ENCODE data around the gene KATNB1.
"Not testable (repeated sequence)": the region's sequence is repeated elsewhere in the genome, so short reads cannot be mapped to it uniquely, and the experiment has no call there.

KATNB1 gene

DNA sequence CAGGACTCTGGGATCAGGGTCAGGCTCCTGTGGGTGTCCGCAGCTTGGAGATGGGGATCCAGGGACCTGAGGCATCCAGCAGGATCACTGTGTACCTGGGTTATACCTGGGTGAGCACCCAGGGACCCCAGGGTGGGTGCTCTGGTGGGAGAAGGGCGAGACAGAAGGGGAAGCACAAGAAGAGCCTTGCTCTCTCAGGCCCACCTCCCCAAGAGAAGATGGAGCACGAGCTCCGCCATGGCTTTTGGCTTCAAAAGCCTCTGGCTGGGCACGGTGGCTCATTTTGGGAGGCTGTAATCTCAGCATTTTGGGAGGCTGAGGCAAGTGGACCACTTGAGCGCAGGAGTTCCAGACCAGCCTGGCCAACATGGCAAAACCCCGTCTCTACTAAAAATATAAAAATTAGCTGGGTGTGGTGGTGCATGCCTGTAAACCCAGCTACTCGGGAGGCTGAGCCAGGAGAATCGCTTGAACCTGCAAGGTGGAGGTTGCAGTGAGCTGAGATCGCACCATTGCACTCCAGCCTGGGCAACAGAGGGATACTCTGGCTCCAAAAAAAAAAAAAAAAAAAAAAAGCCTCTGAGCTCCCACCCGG lies 32.1 kb upstream of the KATNB1 start:
- DNase-seq: no peak

DNA sequence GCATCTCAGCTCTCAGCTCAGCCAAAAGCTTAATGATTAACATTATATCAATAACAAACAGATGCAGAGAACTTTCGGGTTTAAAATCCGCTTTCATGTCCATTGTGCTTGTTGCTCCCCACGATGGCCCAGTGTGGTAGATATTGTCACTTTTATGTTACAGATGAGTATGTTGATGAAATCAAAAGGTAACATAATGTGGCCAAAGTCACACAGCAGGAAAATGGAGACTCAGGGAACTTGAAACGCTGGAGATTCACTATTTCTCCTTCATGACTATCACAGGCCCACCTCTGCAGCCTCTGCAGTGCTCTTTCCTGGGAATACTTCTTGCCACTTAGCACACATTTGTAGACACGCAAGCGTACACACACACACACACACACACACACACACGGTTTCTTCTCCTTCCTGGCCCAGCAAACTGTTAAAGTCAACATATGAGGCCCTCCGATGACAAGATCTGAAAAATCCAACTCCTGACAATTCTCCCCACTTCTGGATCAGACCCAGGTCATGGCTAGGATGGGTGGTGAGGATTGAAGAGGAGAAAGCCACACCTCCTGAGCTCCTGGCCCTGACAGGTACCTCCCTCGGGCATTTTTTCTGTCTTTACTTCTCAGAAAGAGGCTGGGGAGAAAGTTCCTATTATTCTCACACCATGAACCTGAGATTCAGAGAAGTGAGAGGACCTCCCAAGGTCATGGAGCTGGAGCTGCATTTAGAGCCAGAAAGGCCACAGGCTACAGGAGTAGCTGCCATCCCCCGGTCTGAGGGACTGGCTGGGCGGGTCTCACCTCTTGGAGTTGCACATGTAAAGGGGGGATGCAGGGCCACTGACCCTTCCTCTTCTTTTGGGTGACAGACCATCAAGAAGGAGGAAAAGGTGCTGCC lies 31.3 kb upstream of the KATNB1 start:
- DNase-seq: no peak

DNA sequence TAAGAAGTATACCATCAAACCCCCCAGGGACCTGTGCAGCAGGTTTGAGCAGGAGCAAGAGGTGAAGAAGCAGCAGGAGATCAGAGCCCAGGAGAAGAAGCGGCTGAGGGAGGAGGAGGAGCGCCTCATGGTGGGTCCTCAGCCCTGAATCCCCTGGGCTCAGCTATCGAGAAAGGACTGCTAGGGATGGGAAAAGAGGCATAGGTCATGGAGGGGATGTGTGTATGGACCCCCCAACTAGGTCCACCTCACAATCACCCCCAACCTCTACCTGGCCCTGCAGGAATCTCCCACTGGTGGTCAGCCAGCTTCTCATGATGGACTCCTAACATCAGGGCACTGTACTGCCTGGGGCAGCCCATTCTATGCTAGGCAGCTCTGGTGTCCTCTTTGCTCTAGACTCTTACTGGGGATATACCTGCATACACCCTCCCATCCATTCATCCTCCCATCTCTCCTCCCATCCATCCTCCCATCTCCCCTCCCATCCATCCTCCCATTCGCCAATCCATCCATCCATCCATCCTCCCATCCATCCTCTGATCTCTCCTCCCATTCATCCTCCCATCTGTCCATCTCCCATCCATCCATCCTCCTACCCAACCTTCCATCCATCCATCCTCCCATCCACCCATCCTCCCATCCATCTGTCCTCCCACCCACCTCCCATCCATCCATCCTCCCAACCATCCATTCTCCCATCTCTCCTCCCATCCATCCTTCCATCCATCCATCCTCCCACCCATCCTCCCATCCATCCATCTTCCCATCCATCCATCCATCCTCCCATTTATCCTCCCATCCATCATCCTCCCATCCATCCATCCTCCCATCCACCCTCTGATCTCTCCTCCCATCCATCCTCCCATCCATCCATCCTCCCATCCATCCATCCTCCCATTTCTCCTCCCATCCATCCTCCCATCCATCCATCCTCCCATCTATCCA lies 30.4 kb upstream of the KATNB1 start:
- no peak for DNase-seq

DNA sequence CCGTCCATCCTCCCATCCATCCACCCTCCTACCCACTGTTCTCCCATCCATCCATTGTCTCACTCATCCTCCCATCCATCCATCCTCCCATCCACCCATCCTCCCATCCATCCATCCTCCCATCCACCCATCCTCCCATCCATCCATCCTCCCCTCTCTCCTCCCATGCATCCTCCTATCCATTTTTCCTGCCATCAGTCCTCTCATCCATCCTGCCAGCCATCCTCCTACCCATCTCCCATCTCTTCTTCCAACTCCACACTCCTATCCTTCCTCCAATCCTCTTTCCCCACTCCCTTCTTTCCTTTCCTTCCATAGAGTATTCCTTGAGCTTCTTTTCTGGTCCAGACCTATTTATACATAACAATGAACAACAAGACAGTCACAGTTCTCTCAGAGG lies 28.9 kb upstream of the KATNB1 start:
- no peak for DNase-seq

DNA sequence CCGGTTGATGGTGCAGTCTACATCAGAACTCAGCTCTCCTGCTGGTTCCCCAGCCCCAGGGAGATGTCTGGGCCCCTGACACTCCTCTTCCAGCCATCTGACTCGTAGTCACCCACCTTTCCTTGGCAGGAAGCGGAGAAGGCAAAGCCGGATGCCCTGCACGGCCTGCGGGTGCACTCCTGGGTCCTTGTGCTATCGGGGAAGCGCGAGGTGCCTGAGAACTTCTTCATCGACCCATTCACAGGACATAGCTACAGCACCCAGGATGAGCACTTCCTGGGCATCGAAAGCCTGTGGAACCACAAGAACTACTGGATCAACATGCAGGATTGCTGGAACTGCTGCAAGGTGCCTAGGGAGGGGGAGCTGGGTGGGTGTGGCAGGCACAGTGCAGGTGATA lies 28.2 kb upstream of the KATNB1 start:
- DNase-seq: no peak

DNA sequence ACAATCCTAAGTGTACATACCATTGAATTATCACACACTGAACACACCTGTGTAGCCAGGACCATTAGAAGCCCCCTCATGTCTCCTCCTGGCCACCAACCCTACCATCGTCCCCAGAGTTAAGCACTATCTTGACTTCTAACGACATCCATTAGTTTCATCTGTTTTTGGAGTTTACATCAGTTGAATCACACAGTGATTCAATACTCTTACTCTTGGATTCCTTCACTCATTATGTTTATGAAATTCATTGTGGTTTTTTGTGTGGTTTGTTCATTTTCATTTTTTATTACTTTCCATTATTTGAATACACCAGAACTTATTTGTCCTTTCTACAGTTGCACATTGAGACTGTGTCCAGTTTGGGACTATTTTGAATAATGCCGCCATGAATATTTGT lies 27.4 kb upstream of the KATNB1 start:
- no peak for DNase-seq

DNA sequence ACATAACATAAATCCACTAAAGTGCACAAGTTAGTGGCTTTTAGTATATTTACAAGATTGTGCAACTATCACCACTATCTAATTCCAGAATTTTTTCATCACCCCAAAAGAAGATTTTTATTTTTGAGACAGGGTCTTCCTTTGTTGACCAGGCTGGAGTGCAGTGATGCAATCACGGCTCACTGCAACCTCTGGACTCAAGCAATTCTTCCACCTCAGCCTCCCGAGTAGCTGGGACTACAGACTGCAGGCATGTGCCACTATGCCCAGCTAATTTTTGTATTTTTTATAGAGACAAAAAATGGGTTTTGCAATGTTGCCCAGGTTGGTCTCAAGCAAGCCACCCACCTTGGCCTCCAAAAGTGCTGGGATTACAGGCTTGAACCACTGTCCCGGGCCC lies 25.9 kb upstream of the KATNB1 start:
- no peak for DNase-seq

DNA sequence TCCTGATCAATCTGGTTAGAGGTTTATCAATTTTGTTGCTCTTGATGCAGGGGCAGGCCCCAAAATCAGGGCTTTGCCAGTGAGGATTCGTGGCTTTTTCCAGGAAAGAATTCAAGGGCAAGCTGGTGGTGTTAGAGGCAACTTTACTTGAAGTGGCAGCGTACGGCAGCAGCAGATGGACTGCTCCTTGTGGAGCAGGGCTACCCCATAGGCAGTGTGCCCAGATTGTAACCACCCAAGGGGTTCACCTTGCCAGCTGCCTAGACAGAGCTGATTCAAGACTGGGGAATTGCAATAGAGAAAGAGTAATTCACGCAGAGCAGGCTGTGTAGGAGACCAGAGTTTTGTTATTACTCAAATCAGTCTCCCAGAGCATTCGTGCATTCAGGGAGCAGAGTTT lies 24.2 kb upstream of the KATNB1 start:
- no peak for DNase-seq

DNA sequence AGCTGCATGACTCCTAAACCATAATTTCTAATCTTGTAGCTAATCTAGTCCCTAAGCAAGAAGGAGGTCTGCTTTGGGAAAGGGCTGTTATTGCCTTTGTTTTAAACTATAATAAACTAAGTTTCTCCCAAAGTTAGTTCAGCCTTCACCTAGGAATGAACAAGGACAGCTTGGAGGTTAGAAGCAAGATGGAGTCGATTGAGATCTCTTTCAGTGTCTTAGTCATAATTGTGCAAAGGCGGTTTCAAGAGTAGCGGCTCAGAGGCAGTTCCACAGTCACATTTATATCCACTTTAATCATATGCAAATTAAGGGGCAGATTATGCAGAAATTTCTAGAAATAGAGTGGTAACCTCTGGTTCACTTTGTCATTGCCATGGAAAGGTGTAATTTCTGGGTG lies 23.6 kb upstream of the KATNB1 start:
- no peak for DNase-seq

DNA sequence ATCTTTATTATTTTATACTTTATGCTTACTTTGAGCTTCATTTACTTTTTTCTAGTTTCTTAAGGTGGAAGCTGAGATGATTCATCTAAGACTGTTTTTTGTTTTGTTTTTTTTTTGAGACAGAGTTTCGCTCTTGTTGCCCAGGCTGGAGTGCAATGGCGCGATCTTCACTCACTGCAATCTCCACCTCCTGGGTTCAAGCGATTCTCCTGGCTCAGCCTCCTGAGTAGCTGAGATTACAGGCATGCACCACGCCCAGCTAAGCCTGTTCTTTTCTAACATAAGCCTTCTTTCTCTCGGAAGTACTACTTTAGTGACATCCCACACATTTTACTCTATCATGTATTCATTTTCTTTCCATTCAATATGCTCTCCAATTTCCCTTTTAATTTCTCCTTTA lies 23.0 kb upstream of the KATNB1 start:
- not testable (repeated sequence) for DNase-seq

DNA sequence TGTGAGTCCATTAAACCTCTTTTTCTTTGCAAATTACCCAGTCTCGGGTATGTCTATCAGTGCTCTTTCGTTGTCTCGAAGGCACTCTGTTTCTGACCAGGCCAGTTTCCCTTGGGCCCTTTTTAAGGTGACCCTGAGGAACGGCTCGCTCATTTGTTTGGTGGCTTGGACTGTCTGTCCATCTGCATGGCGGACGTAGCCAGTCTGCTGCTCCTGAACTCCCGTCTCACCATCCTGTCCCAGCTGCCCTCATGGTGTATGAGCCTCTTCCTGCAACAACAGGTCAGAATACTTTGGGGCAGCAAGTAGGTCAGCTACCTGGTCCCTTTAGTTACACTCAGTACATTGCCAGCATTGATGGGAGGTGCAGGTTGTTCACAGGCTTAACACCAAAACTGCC lies 22.0 kb upstream of the KATNB1 start:
- no peak for DNase-seq

DNA sequence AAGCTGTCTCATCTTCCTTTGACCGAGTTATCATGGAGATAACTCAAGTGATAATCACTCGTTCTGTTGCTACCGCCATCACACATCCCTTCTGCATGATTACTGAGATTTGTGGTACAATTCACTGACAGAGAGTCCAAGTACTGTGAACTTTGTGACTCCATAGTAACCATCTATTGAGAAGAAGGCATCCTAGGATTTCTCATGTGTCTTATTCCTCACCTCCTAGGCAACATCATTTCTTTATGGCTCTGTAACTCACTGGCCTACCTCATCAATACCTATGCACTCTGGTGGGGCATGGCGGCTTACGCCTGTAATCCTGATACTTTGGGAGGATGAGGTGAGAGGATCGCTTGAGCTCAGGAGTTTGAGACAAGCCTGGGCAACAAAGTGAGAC lies 21.5 kb upstream of the KATNB1 start:
- DNase-seq: no peak

DNA sequence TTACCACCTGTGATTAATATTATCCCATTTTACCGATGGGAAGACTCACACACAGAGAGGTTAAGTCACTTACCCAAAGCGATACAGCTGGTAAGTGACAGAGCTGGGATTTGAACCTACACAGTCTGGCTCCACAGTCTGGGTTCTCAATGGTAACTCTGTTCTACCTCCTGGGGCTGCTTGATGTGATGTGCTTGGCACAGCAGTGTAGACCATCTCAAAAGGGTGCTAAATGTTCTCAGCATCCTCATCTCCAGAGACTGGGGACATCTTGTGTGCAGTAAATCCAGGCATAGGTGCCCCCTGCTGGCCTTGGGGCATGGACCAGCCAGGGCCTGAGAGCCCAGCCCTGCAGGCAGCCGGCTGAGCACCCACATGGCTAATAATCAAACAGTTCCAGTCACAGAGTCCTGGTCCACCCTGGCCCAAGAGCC lies 15.4 kb upstream of the KATNB1 start:
- DNase-seq: peak; percentile 70

DNA sequence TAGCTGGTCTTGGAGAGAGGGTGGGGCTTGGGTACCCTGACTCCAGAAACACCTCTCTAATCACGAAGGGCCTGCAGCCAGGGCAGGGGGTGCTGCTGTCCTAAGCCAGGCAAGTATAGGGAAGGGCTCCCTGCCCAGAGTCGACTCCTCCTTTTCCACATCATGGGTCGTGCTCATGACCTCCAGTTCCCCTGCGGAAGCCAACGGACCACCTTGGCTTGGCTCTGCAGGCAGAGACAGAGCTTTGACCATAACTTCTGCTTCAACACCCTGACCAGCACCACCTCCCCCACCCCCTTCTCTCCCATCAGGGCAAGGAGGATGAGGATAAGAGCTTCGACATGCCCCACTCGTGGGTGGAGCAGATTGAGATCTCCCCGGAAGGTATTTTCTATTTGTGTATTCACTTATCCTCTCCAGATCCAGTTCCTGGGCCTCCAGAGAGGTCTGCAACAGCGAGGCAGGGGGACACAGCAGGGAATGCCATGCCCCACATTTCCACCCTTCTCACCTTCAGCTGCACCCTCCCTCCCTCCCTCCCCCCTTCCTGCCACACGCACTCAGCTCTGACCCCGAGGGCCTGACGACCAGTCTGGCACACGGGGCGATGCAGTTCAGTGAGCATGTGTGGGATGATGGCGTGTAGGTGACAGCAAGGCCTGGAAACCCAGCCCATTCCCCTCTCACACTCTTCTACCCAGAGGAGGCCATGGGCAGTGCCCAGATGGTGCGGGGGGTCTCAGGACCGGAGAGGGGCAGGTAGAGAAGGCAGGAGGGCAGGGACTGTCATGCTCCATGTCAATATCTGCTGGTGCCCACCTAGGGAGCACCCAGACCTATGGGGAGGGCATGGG lies 14.0 kb upstream of the KATNB1 start:
- DNase-seq: no peak

DNA sequence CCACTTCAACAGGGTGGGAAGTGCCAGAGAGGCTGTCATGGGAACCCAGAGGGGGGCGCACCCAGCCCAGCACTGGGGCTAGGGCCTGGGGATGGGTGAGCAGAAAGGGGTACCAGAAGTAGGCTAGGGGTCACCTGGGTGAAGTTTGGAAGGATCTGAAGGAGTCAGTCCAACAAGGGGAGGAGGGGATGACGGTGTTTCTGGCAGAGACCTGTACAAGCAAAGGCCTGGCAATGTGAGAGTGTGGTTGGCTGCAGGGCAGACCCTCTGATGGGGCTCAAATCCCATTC lies 13.4 kb upstream of the KATNB1 start:
- DNase-seq: no peak

DNA sequence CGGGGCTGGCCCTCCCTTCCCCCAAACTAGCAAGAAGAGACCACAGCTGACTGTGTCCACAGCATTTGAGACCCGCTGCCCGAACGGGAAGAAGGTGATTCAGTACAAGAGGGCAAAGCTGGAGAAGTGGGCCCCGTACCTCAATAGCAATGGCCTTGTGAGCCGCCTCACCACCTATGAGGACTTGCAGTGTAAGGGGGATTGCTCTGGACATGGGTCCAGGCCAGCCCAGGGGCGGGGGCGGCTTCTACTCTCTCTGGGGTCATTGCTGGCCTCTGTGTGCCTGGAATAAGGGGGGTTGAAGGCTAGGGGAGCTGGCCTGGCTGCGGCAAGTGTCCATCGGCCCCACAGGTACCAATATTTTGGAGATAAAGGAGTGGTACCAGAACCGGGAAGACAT lies 12.9 kb upstream of the KATNB1 start:
- no peak for DNase-seq

DNA sequence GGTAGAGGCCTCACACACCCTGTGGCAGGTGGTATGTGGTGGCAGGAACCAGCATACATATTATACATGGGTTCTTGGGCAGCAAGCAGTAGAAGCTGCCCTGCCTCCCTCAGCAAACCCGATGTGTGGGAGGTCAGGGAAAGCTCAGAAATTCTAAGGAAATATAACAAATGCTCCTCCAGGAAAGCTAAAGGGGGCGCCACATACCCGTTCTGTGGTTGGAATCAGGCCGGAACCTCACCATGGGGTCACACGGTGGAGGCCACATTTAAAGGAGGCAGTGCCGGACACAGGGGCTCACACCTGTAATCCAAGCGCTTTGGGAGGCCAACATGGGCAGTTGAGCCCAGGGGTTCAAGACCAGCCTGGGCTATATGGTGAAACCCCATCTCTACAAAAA lies 12.4 kb upstream of the KATNB1 start:
- DNase-seq: no peak

DNA sequence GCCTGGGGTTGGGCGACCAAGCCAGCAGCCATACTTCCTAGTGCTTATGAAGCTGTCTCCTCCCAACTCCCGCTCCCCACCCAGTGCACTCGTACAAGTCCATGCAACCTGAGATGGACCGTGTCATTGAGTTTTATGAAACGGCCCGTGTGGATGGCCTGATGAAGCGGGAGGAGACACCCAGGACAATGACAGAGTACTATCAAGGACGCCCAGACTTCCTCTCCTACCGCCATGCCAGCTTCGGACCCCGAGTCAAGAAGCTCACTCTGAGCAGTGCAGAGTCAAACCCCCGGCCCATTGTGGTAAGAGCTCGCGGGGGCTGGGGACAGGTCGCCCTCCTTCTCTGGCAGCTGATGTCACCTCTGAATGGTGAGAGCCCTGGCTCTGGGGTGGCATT lies 11.0 kb upstream of the KATNB1 start:
- no peak for DNase-seq

DNA sequence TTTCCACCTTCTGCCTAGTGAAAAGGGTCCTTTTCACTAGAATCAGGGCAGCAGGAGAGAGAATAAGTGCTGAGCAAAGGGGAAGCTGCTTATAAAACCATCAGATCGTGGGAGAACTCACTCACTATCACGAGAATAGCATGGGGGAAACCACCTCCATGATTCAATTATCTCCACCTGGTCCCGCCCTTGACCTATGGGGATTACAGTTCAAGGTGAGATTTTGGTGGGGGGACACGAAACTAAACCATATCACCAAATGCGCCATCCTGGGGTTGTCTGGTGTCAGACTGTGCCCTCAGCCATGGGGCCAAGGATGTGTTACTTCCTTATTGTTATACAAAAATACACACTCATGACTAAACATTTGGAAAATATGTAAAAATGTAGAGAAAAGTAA lies 10.4 kb upstream of the KATNB1 start:
- DNase-seq: no peak

DNA sequence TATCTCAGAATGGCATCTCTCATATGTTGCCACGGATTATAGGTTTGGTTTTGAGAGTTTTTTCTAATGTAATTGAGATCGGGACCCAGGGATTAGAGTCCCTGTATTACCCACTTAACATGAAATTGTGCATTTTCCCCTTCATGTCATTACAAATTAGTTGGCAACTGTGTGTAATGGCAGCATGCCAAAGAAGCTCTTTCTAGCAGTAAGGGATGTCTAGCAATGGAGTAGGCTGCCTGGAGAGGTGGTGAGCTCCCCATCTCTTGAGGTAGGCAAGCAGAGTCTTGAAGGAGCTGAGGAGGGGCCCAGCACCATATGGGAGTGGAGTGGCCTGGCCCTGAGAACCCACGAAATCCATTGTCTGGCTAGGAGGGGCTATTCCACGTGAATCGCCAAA lies 10.0 kb upstream of the KATNB1 start:
- no peak for DNase-seq

DNA sequence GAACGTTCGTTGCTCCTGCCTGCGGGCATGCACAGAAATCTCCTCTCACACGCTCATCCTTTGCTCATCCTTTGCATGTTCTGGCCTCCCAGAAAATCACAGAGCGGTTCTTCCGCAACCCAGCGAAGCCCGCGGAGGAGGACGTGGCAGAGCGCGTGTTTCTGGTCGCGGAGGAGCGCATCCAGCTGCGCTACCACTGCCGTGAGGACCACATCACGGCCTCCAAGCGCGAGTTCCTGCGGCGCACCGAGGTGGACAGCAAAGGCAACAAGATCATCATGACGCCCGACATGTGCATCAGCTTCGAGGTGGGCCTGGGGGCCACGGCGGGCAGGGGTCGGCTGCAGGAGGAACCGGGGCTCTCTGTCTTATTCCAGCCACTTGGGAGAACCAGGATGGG lies 9.6 kb upstream of the KATNB1 start:
- DNase-seq: no peak

DNA sequence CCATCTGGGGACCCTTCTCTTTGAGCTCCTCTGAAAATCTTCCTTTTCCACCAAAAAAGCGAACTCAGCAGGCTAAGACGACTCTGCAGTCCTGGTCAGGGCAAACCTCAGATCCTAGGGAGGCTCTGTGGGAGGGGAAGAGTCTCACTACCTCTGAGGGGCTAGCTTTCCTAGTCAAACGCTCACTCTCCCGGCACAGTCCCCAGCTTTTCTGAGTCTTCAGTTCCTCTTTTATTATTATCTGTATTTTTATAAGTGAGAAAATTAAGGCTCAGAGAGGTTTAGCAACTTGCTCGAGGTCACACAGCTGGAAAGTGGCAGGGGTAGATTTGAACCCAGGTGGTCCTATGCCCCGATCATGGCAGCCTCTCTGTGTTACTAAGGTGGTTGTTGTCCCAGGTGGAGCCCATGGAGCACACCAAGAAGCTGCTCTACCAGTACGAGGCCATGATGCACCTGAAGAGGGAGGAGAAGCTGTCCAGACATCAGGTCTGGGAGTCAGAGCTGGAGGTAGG lies 9.1 kb upstream of the KATNB1 start:
- no peak for DNase-seq

DNA sequence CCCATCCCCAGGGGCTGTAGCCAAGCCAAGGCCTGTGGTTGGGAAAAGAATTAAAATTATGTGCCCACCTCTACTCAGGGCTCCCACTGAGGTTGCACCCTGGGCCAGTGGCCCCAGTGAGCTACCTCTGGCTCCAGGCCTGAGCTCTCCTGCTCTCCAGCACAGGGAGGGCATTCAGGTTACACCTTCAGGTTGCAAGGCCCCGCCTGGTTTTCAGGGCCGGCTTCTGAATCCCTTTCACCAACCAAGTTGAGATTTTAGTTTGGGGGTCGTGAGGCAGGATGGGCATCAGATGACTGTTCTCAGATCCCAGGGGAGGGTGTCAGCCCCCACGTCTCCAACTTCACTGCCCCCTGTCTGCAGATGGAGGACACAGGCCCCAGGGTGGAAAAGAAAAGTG lies 8.0 kb upstream of the KATNB1 start:
- no peak for DNase-seq

Data from activated CD8-positive, alpha-beta memory T cell treated with anti-CD3 and anti-CD28 coated beads, Interleukin-2, amount 50 U/mL, for 48 hours (primary cell).